ENCODE results near the gene EGR1.
"Not testable (repeated sequence)": the region's sequence is repeated elsewhere in the genome, so short reads cannot be mapped to it uniquely, and the experiment has no call there.

The EGR1 gene

DNA sequence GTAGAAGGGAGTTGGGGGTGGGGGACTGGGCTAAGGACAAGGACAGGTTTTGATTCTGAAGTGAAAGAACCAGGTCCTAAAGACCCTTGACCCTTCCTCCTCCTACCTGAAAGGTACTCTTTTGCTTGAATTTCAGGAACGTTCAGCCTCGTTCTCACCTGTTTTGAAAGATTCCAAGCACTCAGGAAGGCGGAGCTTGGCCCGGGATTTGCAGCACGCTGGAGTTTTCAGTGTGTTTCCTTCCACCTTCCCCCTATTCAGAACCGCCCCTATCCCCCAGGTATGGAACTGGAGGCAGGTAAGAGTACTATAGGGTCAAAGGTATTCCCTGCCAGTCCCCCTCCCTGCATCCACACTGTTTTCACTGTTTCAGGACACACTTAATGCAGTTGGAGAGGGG is 7.1 kb downstream of the EGR1 start:
- Histone ChIP-seq H3K27ac (ENCODE audit: low read depth, low read length, severe bottlenecking) (no peak overlapping the region), H3K9me3 (ENCODE audit: control insufficient read depth, low read length) (no peaks in the 10 kb centered on the region), H3K4me3 (ENCODE audit: extremely low read depth, insufficient read depth, low read length, poor library complexity, severe bottlenecking) (no peak overlapping the region), H3K4me1 (ENCODE audit: control insufficient read depth, insufficient read depth, low read length, poor library complexity, severe bottlenecking) (no peaks in the 10 kb centered on the region), H3K36me3 (ENCODE audit: control insufficient read depth, insufficient read depth, low read length) (peaks cover 16% of the 10 kb centered on the region)
- 44 to 49% methylated on average over 2 to 3 of the region's 6 CpGs for WGBS, 2 experiments (ENCODE audit: insufficient coverage in 2 of 2)

DNA sequence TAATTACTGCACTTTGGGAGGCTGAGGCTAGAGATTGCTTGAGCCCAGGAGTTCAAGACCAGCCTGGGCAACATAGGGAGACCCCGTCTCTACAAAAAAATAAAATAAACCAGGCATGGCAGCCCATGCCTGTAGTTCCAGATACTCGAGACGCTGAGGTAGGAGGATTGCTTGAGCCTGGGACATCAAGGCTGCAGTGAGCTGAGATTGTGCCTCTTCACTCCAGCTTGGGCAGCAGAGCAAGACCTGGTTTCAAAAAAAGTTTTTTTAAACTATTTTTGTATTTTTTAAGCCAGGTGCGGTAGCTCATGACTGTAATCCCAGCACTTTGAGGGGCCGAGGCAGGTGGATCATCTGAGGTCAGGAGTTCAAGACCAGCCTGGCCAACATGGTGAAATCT is 7.9 kb downstream of the EGR1 start:
- WGBS, 2 experiments (ENCODE audit: insufficient coverage in 2 of 2), result 93 to 95% methylated on average over 5 of the region's 5 CpGs
- peaks cover 10% of the 10 kb centered on the region for H3K36me3 ChIP-seq (ENCODE audit: control insufficient read depth, insufficient read depth, low read length)
- H3K4me1 ChIP-seq (ENCODE audit: control insufficient read depth, insufficient read depth, low read length, poor library complexity, severe bottlenecking); H3K4me3 ChIP-seq (ENCODE audit: extremely low read depth, insufficient read depth, low read length, poor library complexity, severe bottlenecking); H3K9me3 ChIP-seq (ENCODE audit: control insufficient read depth, low read length); H3K27ac ChIP-seq (ENCODE audit: low read depth, low read length, severe bottlenecking): not testable (repeated sequence)

DNA sequence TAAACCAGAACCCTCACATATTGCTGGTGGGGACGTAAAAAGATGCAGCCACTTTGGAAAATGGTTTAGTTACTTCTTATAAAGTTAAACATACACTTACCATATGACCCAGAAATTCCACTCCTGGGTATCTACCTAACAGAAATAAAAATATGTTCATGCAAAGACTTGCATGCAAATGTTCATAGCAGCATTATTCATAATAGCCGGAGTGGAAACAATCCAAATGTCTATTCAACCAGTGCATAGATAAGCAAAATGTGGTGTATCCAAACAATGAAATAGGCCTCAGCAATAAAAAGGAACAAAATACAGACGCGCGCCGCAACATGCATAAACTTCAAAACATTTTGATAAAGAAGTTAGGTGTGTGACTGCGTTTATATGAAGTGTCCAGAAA is 11.6 kb downstream of the EGR1 start:
- Histone ChIP-seq H3K27ac (ENCODE audit: low read depth, low read length, severe bottlenecking) (no peak overlapping the region), H3K9me3 (ENCODE audit: control insufficient read depth, low read length) (no peaks in the 10 kb centered on the region), H3K4me1 (ENCODE audit: control insufficient read depth, insufficient read depth, low read length, poor library complexity, severe bottlenecking) (no peaks in the 10 kb centered on the region), H3K4me3 (ENCODE audit: extremely low read depth, insufficient read depth, low read length, poor library complexity, severe bottlenecking) (no peak overlapping the region), H3K36me3 (ENCODE audit: control insufficient read depth, insufficient read depth, low read length) (no peaks in the 10 kb centered on the region)
- WGBS, 2 experiments (ENCODE audit: insufficient coverage in 2 of 2), result 96 to 99% methylated on average over 6 of the region's 7 CpGs

DNA sequence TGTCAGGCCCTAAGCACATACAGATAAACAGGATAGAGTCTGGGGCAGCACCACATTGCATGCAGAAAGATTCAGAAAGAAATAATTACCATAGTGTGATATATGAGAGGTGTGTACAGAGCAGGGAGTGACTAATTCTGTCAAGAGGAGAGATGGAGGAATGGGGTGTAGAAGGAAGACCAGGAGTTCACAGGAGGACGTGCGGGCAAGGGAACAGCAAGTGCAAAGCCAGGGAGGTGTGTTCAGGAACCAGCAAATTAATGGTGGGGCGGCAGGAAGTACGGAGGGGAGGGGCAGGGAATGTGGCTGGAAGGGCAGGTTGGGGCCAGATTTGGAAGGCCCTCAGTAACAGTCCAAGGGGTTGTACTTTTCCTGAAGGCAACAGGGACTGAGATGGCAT is 17.4 kb downstream of the EGR1 start:
- Histone ChIP-seq H3K27ac (ENCODE audit: low read depth, low read length, severe bottlenecking) (no peak overlapping the region), H3K36me3 (ENCODE audit: control insufficient read depth, insufficient read depth, low read length) (no peaks in the 10 kb centered on the region), H3K4me3 (ENCODE audit: extremely low read depth, insufficient read depth, low read length, poor library complexity, severe bottlenecking) (no peak overlapping the region), H3K4me1 (ENCODE audit: control insufficient read depth, insufficient read depth, low read length, poor library complexity, severe bottlenecking) (peaks cover 4% of the 10 kb centered on the region), H3K9me3 (ENCODE audit: control insufficient read depth, low read length) (no peaks in the 10 kb centered on the region)
- WGBS, 2 experiments (ENCODE audit: insufficient coverage in 2 of 2), result 62 to 75% methylated on average over 2 to 4 of the region's 4 CpGs

DNA sequence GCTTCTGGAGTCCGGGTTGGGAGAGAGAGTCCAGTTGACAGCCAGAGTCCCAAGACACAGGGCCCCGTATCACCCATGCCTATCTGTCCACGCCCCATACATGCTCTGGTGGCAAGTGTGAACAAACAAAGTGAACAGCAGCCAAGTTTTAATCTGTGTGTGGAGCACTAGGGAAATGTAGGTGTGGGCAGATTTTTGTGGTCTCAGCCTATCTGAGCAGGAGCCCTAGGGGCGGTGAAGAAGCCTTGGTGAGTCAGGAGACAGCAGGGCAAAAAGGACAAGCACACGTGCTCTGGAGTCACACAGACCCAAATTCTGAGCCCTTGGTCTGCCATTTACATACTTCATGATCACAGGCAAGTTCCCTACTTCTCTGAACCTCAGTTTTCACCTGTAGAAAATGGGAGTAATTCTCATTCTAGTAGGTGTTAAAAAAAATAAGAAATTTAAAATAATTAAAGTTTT is 23.2 kb downstream of the EGR1 start:
- no peaks in the 10 kb centered on the region for H3K9me3 ChIP-seq (ENCODE audit: control insufficient read depth, low read length)
- WGBS, 2 experiments (ENCODE audit: insufficient coverage in 2 of 2), result 85 to 98% methylated on average over 4 to 5 of the region's 5 CpGs
- no peaks in the 10 kb centered on the region for H3K36me3 ChIP-seq (ENCODE audit: control insufficient read depth, insufficient read depth, low read length)
- no peak overlapping the region for H3K27ac ChIP-seq (ENCODE audit: low read depth, low read length, severe bottlenecking)
- peaks cover 22% of the 10 kb centered on the region for H3K4me1 ChIP-seq (ENCODE audit: control insufficient read depth, insufficient read depth, low read length, poor library complexity, severe bottlenecking)
- no peak overlapping the region for H3K4me3 ChIP-seq (ENCODE audit: extremely low read depth, insufficient read depth, low read length, poor library complexity, severe bottlenecking)

DNA sequence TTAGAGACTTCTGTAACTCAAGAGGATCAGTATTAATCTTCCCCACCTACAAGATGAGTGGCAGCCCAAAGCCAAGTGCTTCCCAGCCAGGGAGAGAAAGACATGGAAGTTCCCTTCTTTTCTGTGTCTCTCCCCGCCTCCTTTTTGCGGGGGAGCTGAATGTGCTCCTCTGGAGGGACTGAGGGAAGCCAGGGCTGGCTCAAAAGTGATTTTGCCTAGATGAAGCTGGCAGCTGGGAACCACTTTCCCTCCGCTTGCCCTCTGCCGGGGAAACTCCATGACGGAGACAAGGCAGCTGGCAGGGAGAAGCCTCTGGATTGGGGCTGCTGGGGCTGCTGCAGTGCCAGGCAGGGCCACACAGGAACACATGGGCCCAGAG is 24.4 kb downstream of the EGR1 start:
- no peaks in the 10 kb centered on the region for H3K36me3 ChIP-seq (ENCODE audit: control insufficient read depth, insufficient read depth, low read length)
- H3K9me3 ChIP-seq (ENCODE audit: control insufficient read depth, low read length), result no peaks in the 10 kb centered on the region
- peaks cover 27% of the 10 kb centered on the region for H3K4me1 ChIP-seq (ENCODE audit: control insufficient read depth, insufficient read depth, low read length, poor library complexity, severe bottlenecking)
- no peak overlapping the region for H3K4me3 ChIP-seq (ENCODE audit: extremely low read depth, insufficient read depth, low read length, poor library complexity, severe bottlenecking)
- no peak overlapping the region for H3K27ac ChIP-seq (ENCODE audit: low read depth, low read length, severe bottlenecking)
- 87 to 93% methylated on average over 4 of the region's 5 CpGs for WGBS, 2 experiments (ENCODE audit: insufficient coverage in 2 of 2)

DNA sequence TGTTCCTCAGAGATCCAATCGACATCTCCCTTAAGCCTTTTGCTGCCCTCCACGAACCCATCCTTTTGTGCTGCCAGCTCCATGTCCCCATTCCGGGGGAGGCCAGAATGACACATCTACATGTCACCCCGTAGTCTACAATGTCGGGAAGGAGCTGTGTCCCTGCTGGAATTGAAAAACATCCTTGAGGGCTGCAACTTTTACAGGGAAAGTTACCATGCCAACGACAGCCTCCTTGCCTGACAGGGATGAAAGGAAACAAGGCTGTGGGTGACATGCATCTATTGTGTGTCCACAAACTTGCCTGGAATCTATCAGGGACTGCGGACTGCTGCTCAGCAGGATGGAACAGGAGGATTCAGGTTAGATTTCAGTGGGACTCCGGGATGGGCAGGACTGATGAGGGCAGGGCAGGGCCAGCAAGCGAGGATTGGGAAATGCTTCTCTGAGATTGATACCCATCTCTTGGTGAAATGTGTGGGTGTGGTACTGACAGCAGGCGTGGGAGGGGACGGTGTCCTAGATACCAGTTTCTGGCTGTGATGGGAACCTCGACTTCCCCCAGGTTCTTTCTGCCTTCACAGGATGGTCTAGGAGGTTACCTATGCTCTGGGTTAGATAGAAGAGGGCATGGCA is 25.5 kb downstream of the EGR1 start:
- Histone ChIP-seq H3K27ac (ENCODE audit: low read depth, low read length, severe bottlenecking) (no peak overlapping the region), H3K9me3 (ENCODE audit: control insufficient read depth, low read length) (no peaks in the 10 kb centered on the region), H3K4me3 (ENCODE audit: extremely low read depth, insufficient read depth, low read length, poor library complexity, severe bottlenecking) (no peak overlapping the region), H3K36me3 (ENCODE audit: control insufficient read depth, insufficient read depth, low read length) (no peaks in the 10 kb centered on the region), H3K4me1 (ENCODE audit: control insufficient read depth, insufficient read depth, low read length, poor library complexity, severe bottlenecking) (peaks cover 27% of the 10 kb centered on the region)
- WGBS, 2 experiments (ENCODE audit: insufficient coverage in 2 of 2), result 78 to 87% methylated on average over 10 of the region's 12 CpGs

DNA sequence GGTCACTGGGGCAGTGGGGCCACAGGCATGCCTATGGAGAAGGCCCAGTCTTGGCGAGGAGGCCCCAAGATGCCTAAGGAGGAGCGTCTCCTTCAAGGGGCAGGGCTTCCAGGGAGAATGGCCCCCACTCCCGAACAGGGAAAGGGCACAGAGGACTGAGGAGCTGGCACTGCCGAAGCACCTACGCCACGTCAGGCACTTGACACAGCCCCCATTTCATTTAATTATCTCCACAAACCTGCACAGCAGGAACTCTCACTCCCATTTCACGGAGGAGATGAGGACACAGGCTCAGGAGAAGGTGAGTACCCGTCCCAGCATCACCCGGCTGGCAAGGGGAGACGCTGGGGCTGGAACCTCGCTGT is 26.0 kb downstream of the EGR1 start:
- Histone ChIP-seq H3K36me3 (ENCODE audit: control insufficient read depth, insufficient read depth, low read length) (no peaks in the 10 kb centered on the region), H3K4me1 (ENCODE audit: control insufficient read depth, insufficient read depth, low read length, poor library complexity, severe bottlenecking) (peaks cover 27% of the 10 kb centered on the region), H3K4me3 (ENCODE audit: extremely low read depth, insufficient read depth, low read length, poor library complexity, severe bottlenecking) (peak overlapping the region; percentile 39), H3K27ac (ENCODE audit: low read depth, low read length, severe bottlenecking) (no peak overlapping the region), H3K9me3 (ENCODE audit: control insufficient read depth, low read length) (no peaks in the 10 kb centered on the region)
- 61 to 67% methylated on average over 8 to 11 of the region's 11 CpGs for WGBS, 2 experiments (ENCODE audit: insufficient coverage in 2 of 2)

DNA sequence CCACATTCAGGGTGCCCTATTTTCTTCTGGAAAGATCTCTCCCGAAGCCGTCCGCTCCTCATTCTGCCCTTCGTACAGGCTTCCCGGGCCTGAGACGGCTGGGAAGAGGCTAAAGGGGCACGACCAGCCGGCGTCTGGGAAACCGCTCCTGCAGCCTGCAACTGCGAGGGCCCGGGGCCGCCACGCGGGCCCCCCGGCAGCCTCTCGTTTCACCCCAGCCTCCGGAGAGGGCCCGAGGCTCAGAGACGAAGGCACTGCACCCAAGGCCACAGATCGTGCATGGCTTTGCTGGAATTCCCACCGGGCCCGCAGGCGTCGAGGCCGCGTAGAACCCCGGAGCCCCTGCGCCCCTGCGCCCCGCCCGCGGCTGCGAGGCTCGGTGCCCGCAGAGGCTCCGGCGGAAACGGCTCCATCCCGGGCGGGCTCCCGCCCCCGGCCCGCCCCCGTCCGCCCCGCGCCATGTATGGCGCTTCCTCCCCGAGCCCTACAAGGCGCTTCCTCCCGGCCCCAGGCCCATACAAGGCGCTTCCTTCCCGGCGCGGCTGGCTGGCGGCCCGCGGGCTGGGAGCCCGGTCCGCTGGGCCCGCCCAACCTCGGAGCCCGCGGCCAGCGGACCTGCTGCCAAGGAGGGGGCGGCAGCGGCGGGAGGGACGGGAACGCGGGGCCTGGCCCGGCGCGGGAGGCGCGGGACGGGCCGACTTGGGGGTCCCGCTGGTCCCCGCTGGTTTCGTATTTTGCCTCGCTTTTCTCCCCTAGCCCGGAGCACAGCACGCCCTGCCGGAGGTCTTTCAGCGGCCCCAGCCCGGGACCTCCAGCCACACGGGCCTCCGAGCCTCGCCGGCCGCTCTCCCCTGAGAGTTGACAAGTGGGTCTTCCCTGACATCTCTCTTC is 26.6 kb downstream of the EGR1 start:
- H3K4me1 ChIP-seq (ENCODE audit: control insufficient read depth, insufficient read depth, low read length, poor library complexity, severe bottlenecking), result peaks cover 27% of the 10 kb centered on the region
- 5 to 7% methylated on average over 77 to 80 of the region's 93 CpGs for WGBS, 2 experiments (ENCODE audit: insufficient coverage in 2 of 2)
- H3K36me3 ChIP-seq (ENCODE audit: control insufficient read depth, insufficient read depth, low read length), result no peaks in the 10 kb centered on the region
- peak overlapping the region; percentile 39 for H3K4me3 ChIP-seq (ENCODE audit: extremely low read depth, insufficient read depth, low read length, poor library complexity, severe bottlenecking)
- H3K9me3 ChIP-seq (ENCODE audit: control insufficient read depth, low read length), result no peaks in the 10 kb centered on the region
- no peak overlapping the region for H3K27ac ChIP-seq (ENCODE audit: low read depth, low read length, severe bottlenecking)

DNA sequence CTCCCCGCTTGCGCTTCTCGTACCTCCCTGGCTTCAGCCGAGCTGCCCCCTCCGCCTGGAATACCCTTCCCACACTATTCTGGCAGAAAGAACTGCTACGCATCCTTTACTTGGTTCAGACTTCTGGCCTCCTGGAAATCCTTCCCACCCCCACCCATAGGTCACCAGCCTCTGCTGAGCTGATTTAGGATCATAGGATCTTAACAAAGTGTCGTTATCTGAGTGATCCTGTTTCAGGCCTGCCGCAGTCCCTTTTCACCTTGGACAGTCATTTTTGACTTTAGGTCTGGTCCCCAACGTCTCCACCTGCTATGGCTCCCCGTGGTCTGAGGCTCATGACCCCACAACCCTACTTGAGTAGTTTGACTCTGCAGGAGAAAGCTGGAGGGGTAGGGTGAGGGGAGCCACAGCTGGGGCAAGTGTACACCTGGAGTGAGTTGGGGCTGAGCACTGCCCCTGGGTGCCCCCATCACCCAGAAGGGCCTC is 27.3 kb downstream of the EGR1 start:
- peaks cover 24% of the 10 kb centered on the region for H3K4me1 ChIP-seq (ENCODE audit: control insufficient read depth, insufficient read depth, low read length, poor library complexity, severe bottlenecking)
- no peaks in the 10 kb centered on the region for H3K36me3 ChIP-seq (ENCODE audit: control insufficient read depth, insufficient read depth, low read length)
- H3K27ac ChIP-seq (ENCODE audit: low read depth, low read length, severe bottlenecking), result no peak overlapping the region
- peak overlapping the region; percentile 39 for H3K4me3 ChIP-seq (ENCODE audit: extremely low read depth, insufficient read depth, low read length, poor library complexity, severe bottlenecking)
- H3K9me3 ChIP-seq (ENCODE audit: control insufficient read depth, low read length), result no peaks in the 10 kb centered on the region
- 29 to 42% methylated on average over 7 to 9 of the region's 10 CpGs for WGBS, 2 experiments (ENCODE audit: insufficient coverage in 2 of 2)

DNA sequence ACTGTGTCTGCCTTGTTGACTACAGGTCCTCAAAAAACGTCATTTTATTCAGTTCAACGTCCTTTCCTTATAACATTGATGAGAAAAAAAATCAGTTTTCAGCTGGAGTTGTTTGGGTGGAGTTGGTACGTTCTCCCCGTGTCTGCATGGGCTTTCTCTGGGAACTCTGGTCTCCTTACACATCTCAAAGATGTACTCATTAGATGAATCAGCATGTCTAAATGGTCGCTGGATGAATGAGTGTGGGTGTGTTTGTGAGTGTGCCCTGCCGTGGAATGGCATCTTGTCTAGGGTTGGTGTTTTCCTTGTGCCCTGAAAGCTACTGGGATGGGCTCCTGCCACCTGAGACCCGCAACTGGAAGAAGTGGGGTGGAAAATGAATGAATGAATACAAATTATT is 30.1 kb downstream of the EGR1 start:
- H3K36me3 ChIP-seq (ENCODE audit: control insufficient read depth, insufficient read depth, low read length), result no peaks in the 10 kb centered on the region
- H3K4me1 ChIP-seq (ENCODE audit: control insufficient read depth, insufficient read depth, low read length, poor library complexity, severe bottlenecking), result peaks cover 17% of the 10 kb centered on the region
- 80 to 100% methylated on average over 1 of the region's 7 CpGs for WGBS, 2 experiments (ENCODE audit: insufficient coverage in 2 of 2)
- H3K27ac ChIP-seq (ENCODE audit: low read depth, low read length, severe bottlenecking), result no peak overlapping the region
- no peak overlapping the region for H3K4me3 ChIP-seq (ENCODE audit: extremely low read depth, insufficient read depth, low read length, poor library complexity, severe bottlenecking)
- no peaks in the 10 kb centered on the region for H3K9me3 ChIP-seq (ENCODE audit: control insufficient read depth, low read length)

Measured in mesodermal cell (in vitro differentiated cells).